Adrenal gland (tissue), 5 donors: ENCODE data around the gene PLXNA4.

ENCODE experiments used
- CTCF ChIP-seq, 6 experiments: fragments of 450-650 bp in 4 of 6; fragments of 200-600 bp in 2 of 6; sonication (generic) in 1 of 6; IDR thresholded peaks; 1 replicate in 5 of 6; 2 replicates in 1 of 6; pipeline versions ENCODE4 v1.5.1 to v1.8.0; 2016 to 2021; ENCODE audit warnings: antibody characterized with exemption in 6 of 6, mild to moderate bottlenecking in 2 of 6, moderate library complexity in 1 of 6
- POLR2A ChIP-seq, 2 donors: fragments of 450-650 bp; IDR thresholded peaks; one replicate each; pipeline ENCODE4 v1.6.1; 2017; ENCODE audit warnings: antibody characterized with exemption in 2 of 2, mild to moderate bottlenecking in 2 of 2, moderate library complexity in 1 of 2
- donor health status: DM: no; HTN: no; CAD: no.

GRCh38 chr7:132075515-132075914, 500.8 kb downstream of the PLXNA4 start:
- TF ChIP-seq POLR2A (IDR thresholded peaks at IDR 0.05) (no peak), CTCF (IDR thresholded peaks at IDR 0.05) (no peak)
